GM12878 (cell line): ENCODE measurements around the gene UBE2QL1. TPM values are rescaled to one million over a fixed set of nuclear protein-coding genes. Genes with fewer than 3 reads are reported as not detected.
A peak's percentile ranks its signal among the peaks of the same experiment; 100 is the strongest.

Experiments used
- ATAC-seq: fragments of 200-7000 bp; cut with Tn5 transposase; 3 replicates; pipeline ENCODE4 v1.9.1; 2020; ENCODE audit warnings: mild to moderate bottlenecking, moderate library complexity
- BruUV-seq: library from RNA; stranded (reverse); fragments of 400-500 nt; replicated peaks from 2 replicates; lab custom pipeline; 2021; lab: Mats Ljungman, UMichigan
- CTCF ChIA-PET: fragments of 300-600 bp; sonication (Branson Sonifier 250); formaldehyde crosslinking; extraction: SDS; loops from one replicate; lab custom pipeline; 2021; ENCODE audit warnings: inconsistent platforms; lab: Yijun Ruan, JAX
- POLR2A ChIA-PET: fragments of 350-600 bp; formaldehyde crosslinking; extraction: SDS; loops from one replicate; lab custom pipeline; 2021; ENCODE audit warnings: inconsistent platforms; lab: Charles Lee
- RAD21 ChIA-PET: fragments of 300-600 bp; sonication (Branson Sonifier 250); formaldehyde crosslinking; loops from one replicate; lab custom pipeline; 2023; ENCODE audit warnings: antibody characterized with exemption; ENCODE audit not compliant: unreplicated experiment; lab: Charles Lee
- SMC1A ChIA-PET: fragments of 300-600 bp; sonication (Branson Sonifier 250); formaldehyde crosslinking; loops from one replicate; lab custom pipeline; 2023; ENCODE audit not compliant: unreplicated experiment, uncharacterized antibody; lab: Charles Lee
- DNase-seq: peaks from one replicate; pipeline ENCODE4 v3.0.0-alpha.2; 2011; ENCODE audit warnings: low read depth, low spot score
- FAIRE-seq: peaks from 3 replicates; lab custom pipeline; 2011; peaks lifted over from hg19 to GRCh38; lab: Jason Lieb, UNC
- H2AFZ ChIP-seq: 2 replicates; pipeline ENCODE4 v1.6.0; 2011; ENCODE audit warnings: low read depth, low read length, control low read depth; ENCODE audit not compliant: control insufficient read depth
- H3K27ac ChIP-seq: 2 replicates; pipeline ENCODE4 v1.5.1; 2011; ENCODE audit warnings: control low read depth; ENCODE audit not compliant: control insufficient read depth, insufficient read depth
- H3K27me3 ChIP-seq, 2 experiments: replicated peaks in 1 of 2; 2 replicates each; pipeline versions ENCODE4 v1.6.0 to v1.6.1; 2011; ENCODE audit warnings: low read length in 1 of 2; ENCODE audit not compliant: control insufficient read depth in 2 of 2, insufficient read depth in 2 of 2
- H3K36me3 ChIP-seq, 2 experiments: 2 replicates each; pipeline ENCODE4 v1.5.1; 2011; ENCODE audit warnings: low read length in 1 of 2; ENCODE audit not compliant: control insufficient read depth in 2 of 2, insufficient read depth in 2 of 2
- H3K4me1 ChIP-seq: 2 replicates; pipeline ENCODE4 v1.6.1; 2011; ENCODE audit warnings: mild to moderate bottlenecking, low read length, moderate library complexity, mixed read lengths; ENCODE audit not compliant: control insufficient read depth, insufficient read depth
- H3K4me2 ChIP-seq: 2 replicates; pipeline ENCODE4 v1.6.0; 2011; ENCODE audit warnings: control low read depth; ENCODE audit not compliant: control insufficient read depth, insufficient read depth
- H3K4me3 ChIP-seq: fragments of 200-600 bp; sonication (generic); 2 replicates; pipeline ENCODE4 v1.5.1; 2016
- H3K79me2 ChIP-seq: 2 replicates; pipeline ENCODE4 v1.6.0; 2011; ENCODE audit warnings: low read length; ENCODE audit not compliant: control insufficient read depth, insufficient read depth
- H3K9ac ChIP-seq: 2 replicates; pipeline ENCODE4 v1.8.0; 2011; ENCODE audit warnings: low read length, control low read depth, mixed read lengths; ENCODE audit not compliant: control insufficient read depth, insufficient read depth
- H3K9me3 ChIP-seq: replicated peaks from 3 replicates; pipeline ENCODE4 v1.5.1; 2011; ENCODE audit warnings: mild to moderate bottlenecking, low read length; ENCODE audit not compliant: control insufficient read depth, insufficient read depth
- H4K20me1 ChIP-seq: 2 replicates; pipeline ENCODE4 v1.6.0; 2011; ENCODE audit not compliant: control insufficient read depth, insufficient read depth
- ATF2 ChIP-seq: IDR thresholded peaks from 2 replicates; pipeline ENCODE4 v1.6.1; 2012; ENCODE audit warnings: low read length, inconsistent platforms
- CREM ChIP-seq: IDR thresholded peaks from 2 replicates; pipeline ENCODE4 v1.6.1; 2014; ENCODE audit warnings: antibody characterized with exemption, low read depth
- CUX1 ChIP-seq: IDR thresholded peaks from 2 replicates; pipeline ENCODE4 v1.6.1; 2012; ENCODE audit warnings: improper control_type of control experiment, low read depth, low read length; ENCODE audit not compliant: insufficient replicate concordance
- E2F8 ChIP-seq: fragments of 450-650 bp; IDR thresholded peaks from 2 replicates; pipeline ENCODE4 v1.6.1; 2018; ENCODE audit warnings: mild to moderate bottlenecking, low read depth, moderate library complexity; ENCODE audit not compliant: partially characterized antibody
- FOXM1 ChIP-seq: IDR thresholded peaks from 2 replicates; pipeline ENCODE4 v1.6.1; 2012; ENCODE audit warnings: low read depth, mild to moderate bottlenecking, inconsistent platforms, low read length, moderate library complexity
- HCFC1 ChIP-seq: fragments of 150-350 bp; IDR thresholded peaks from 2 replicates; pipeline ENCODE4 v1.6.1; 2014; ENCODE audit warnings: low read length
- IKZF1 ChIP-seq: fragments of 450-650 bp; conservative IDR thresholded peaks from 2 replicates; pipeline ENCODE4 v1.6.1; 2017; ENCODE audit warnings: antibody characterized with exemption, mild to moderate bottlenecking
- MEF2A ChIP-seq: IDR thresholded peaks from 2 replicates; pipeline ENCODE4 v1.6.1; 2011; ENCODE audit warnings: low read depth, mild to moderate bottlenecking, low read length, moderate library complexity; ENCODE audit not compliant: insufficient read depth
- RUNX3 ChIP-seq: IDR thresholded peaks from 2 replicates; pipeline ENCODE4 v1.6.1; 2012; ENCODE audit warnings: low read length, inconsistent platforms
- SMC3 ChIP-seq: IDR thresholded peaks from 2 replicates; pipeline ENCODE4 v1.6.1; 2011; ENCODE audit warnings: low read length, improper control_type of control experiment, borderline replicate concordance
- STAT3 ChIP-seq: IDR thresholded peaks from 2 replicates; pipeline ENCODE4 v1.6.1; 2011; ENCODE audit warnings: low read depth, low read length, improper control_type of control experiment
- TAF1 ChIP-seq: IDR thresholded peaks from 2 replicates; pipeline ENCODE4 v1.6.1; 2011; ENCODE audit warnings: mild to moderate bottlenecking, low read depth, low read length, borderline replicate concordance
- ZNF24 ChIP-seq: fragments of 450-650 bp; IDR thresholded peaks from 2 replicates; pipeline ENCODE4 v1.6.1; 2017; ENCODE audit warnings: antibody characterized with exemption, mild to moderate bottlenecking
- WGBS: methylation state at CpG from one replicate; pipeline ENCODE4 v1.1.6; 2016; ENCODE audit warnings: low lambda C conversion rate; ENCODE audit not compliant: insufficient replicate concordance, insufficient coverage; ENCODE audit errors: missing lambda C conversion rate; 5-methylcytosine and 5-hydroxymethylcytosine counted together
- in situ Hi-C: fragments of 300-500 bp; cut with MboI; formaldehyde crosslinking; loops from 9 replicates; pipeline ENCODE4 v1.14.3; 2018; ENCODE audit warnings: mixed read lengths
- intact Hi-C: fragments of 100-400 bp; cut with micrococcal nuclease; formaldehyde crosslinking; loops from one replicate; pipeline ENCODE4 v1.14.2; 2022; ENCODE audit not compliant: unreplicated experiment
- polyA plus RNA-seq, 11 experiments: library from polyadenylated mRNA; depleted of rRNA in 4 of 11; unstranded in 6 of 11; stranded (reverse) in 5 of 11; fragments of >200 nt; fragmentation: Nextera tagmentation in 4 of 11; fragmentation: Illumina TruSeq in 1 of 11; extraction: Ambion mirVana in 4 of 11; extraction: Trizol in 1 of 11; gene quantifications; 1 replicate in 1 of 11; 2 replicates in 10 of 11; pipeline versions ENCODE4 v1.2.1 to v1.2.3, GENCODE V29; 2011 to 2016; ENCODE audit warnings: inconsistent platforms in 2 of 11, missing spikeins in 2 of 11, low read depth in 1 of 11
- total RNA-seq, 4 experiments: library from RNA; depleted of rRNA in 3 of 4; stranded (reverse); fragments of >200 nt in 3 of 4; fragmentation: Illumina TruSeq in 1 of 4; extraction: Trizol in 1 of 4; gene quantifications; 2 replicates each; pipeline versions ENCODE4 v1.2.1 to v1.2.3, GENCODE V29; 2013 to 2021

Gene UBE2QL1
- total and polyA plus RNA-seq, 10 of the 15 experiments (the other 5 are each of a cell fraction or from before 2014, with no cell fraction given) = 0.03 to 0.62 (median 0.04) TPM; not detected in 6

- H3K4me1 ChIP-seq = peaks cover 54% of the 10 kb centered on the region
- H3K4me2 ChIP-seq = peak overlapping the region; percentile 64
- ATAC-seq (peak; percentile 72), FAIRE-seq (peak; percentile 38), DNase-seq (peak; percentile 67)
- ChIA-PET SMC1A (interaction anchor here (1.4 to 1.5 kb wide), 2 partner anchors 18 to 145 kb away, joined by 3 read pairs; no protein-coding TSS in a partner anchor), RAD21 (interaction anchor here (0.6 kb wide), 1 partner anchor 1338 kb away, joined by 3 read pairs; no protein-coding TSS in a partner anchor), POLR2A (no interaction called here), CTCF (interaction anchor here (1.4 kb wide), 1 partner anchor 50 kb away, joined by 4 read pairs; no protein-coding TSS in a partner anchor)
- H3K9ac ChIP-seq = no peak overlapping the region
- no TSS peak for BruUV-seq
- intact Hi-C loops = loop anchor here (5.0 kb wide), 2 partner anchors 37 to 103 kb away; partner anchors contain the start of gene MED10
- H3K27me3 ChIP-seq = no peaks in the 10 kb centered on the region
- no peak overlapping the region; the same call in 1 of the 2 replicates for H2AFZ ChIP-seq
- no peaks in the 10 kb centered on the region for H3K36me3 ChIP-seq
- in situ Hi-C loops = no loop called here
- no peaks in the 10 kb centered on the region for H4K20me1 ChIP-seq
- H3K27ac ChIP-seq = peak overlapping the region; percentile 22; the same call in 1 of the 2 replicates
- no peaks in the 10 kb centered on the region; the same call in 2 of the 3 replicates for H3K9me3 ChIP-seq
- no peaks in the 10 kb centered on the region for H3K79me2 ChIP-seq
- WGBS = 11% methylated on average over 15 of the region's 15 CpGs
- H3K4me3 ChIP-seq = no peak overlapping the region
- TF ChIP-seq FOXM1 (peak; percentile 60; the same call in 1 of the 2 replicates), CUX1 (no peak), RUNX3 (peak; percentile 57), IKZF1 (no peak), CREM (peak; percentile 16; the same call in 1 of the 2 replicates), ATF2 (peak; percentile 22; the same call in 1 of the 2 replicates), STAT3 (no peak), E2F8 (no peak), ZNF24 (no peak), SMC3 (peak; percentile 39; the same call in 1 of the 2 replicates), TAF1 (no peak), HCFC1 (no peak), MEF2A (no peak)
Observed at GRCh38 chr5:6480133-6481051, 31.7 kb downstream of the UBE2QL1 start.
